HG02571 (cell line): ENCODE measurements around the gene CTTN.

Experiments
- ATAC-seq: cut with Tn5 transposase; IDR thresholded peaks from one replicate; pipeline ENCODE4 v1.9.1; 2021; ENCODE audit warnings: mild to moderate bottlenecking, moderate library complexity; ENCODE audit not compliant: unreplicated experiment

The CTTN gene

GRCh38 chr11:70472240-70472639 lies 73.9 kb downstream of the CTTN start:
- ATAC-seq = no peak

DNA sequence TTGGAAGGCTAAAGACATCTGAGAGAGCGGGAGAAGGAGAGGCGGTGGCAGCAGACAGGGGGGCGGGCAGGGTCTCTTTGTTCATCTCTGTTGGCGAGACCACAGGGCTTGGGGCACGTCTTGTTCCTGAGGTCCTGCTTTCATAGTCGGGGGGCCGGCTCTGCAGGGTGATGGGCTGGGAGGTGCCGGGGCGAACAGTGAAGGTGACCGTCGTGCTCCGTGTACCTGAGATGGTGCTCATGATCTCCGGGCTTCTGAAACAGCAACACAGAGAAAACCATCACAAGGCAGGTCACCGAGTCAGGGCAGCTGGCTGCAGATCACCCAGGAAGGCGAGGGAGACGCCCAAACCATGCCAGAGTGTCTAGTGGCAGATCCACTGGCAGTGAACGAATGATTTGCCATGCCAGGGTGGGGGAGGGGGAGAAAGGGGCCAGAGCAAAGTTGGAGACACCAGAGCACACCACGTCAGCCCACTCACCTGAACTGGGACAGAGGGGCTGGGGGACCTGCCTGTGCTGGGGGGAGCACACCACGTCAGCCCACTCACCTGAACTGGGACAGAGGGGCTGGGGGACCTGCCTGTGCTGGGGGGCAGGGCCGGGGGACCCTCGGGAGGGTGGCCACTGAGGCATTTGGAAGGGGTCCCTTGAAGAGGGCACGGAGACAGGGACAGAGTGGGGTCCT lies 75.0 kb downstream of the CTTN start:
- ATAC-seq = no peak

DNA sequence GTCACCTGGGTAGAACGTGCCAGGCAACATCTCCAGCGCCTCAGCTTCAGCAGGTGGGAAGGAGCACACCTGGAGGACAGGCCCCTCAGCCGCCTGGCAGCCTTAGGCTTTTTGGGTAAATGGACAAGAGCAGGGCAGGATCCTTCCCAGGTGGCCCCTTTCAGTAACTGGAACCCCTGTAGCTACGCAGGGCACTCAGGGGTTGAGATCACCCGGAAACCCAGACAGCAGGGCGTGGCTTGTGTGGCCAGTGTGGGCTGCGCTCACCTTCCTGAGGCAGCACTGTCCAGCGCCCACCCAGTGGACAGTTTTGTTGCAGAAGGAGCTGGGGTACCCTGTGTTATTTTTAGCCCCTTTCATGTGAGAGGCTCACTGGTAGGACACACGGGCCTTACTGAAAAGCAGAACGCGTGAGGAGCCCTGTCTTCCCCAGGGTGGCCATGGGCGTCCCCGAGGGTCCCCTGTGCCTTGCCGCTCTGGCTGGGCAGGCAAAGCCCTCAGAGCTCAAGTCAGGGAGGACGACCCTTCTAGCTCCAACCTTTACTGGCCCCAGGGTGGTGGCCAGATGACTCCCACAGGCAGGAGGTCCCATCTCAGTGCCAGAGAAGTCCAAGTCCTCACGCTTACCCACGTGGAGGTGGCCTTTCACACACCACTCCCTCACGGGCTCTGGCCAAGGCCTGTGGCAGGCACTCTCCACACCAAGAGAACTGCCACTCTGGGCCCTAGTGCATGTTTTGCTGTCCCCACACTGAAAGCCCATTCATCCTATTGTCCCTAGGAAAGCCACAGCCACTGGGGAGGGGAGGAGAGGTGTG lies 75.8 kb downstream of the CTTN start:
- ATAC-seq = no peak

GRCh38 chr11:70474710-70475109 lies 76.4 kb downstream of the CTTN start:
- ATAC-seq = no peak

- ATAC-seq = no peak
Measured at GRCh38 chr11:70476669-70477068, 78.3 kb downstream of the CTTN start.

DNA sequence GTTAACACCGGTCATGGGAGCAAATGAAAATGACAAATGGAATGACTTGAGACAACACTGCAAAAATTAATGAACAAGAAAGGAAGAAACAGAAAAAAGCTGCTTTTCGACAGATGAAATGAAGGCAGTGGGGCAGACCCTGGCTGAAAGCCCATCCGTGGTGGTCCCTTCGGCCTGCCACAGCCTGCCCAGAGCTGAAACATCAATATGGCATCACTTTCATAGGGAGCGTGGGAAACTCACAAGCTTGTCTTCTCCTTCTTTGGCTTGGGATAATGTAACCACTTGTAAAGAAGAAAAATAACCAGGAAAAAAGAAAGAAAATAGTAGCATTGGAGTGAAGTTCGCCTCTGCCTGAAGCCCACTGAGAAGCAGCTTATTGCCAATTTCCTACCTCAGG lies 78.8 kb downstream of the CTTN start:
- ATAC-seq = no peak

DNA sequence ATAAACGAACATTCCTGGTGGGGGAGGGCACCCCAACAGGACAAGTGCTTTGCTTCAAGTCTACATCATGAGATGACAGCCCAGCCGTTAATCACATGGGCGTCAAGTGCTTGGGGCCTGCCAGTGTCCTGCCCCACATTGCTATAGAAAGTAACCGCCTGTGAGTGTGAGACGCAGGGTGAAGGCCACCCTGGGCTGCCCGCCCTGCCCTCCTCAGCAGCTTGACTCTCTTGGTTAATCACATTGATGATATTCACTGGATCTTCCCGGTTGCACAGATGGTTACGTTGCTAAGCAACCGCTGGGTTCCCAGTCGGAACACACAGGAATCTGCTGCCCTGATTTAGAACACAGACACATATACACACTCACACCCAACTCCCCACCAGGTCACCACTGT lies 79.3 kb downstream of the CTTN start:
- no peak for ATAC-seq

- no peak for ATAC-seq
Measured at GRCh38 chr11:70478166-70478890, 80.0 kb downstream of the CTTN start.

- ATAC-seq = no peak
Measured at GRCh38 chr11:70480711-70481110, 82.4 kb downstream of the CTTN start.

GRCh38 chr11:70481625-70482528 lies 83.5 kb downstream of the CTTN start:
- ATAC-seq = no peak

- no peak for ATAC-seq
Measured at GRCh38 chr11:70482529-70482917, 84.2 kb downstream of the CTTN start.

DNA sequence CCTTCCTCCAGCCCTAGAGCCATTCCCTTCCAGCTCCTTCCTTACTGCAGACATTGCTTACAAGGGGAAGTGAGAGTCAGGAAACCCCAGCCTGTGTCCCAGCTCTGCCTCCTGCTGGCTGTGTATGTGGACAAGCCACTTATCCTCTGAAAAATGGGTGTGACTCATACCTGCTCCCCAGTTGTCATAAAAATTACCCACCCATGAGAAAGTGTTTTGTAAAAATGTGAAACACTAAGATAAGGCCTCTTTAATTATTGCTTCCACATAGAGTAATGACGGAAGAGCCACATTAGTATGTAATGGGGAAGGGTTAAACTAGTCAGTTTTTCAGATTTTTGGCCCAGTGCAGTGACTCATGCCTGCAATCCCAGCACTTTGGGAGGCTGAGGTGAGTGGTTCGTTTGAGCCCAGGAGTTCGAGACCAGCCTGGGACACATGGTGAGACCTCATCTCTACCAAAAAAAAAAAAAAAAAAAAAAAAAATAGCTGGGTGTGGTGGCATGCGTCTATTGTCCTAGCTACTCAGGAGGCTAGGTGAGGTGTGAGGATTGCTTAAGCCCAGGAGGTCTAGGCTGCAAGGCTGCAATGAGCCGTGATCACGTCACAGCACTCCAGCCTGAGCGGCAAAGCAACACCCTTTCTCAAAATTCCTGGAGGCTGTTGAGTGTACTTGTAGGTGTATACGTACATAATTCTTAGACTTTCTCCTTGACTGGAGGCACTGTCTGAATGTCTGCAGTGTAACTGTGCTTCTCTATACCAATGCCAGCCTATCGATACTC lies 84.9 kb downstream of the CTTN start:
- ATAC-seq = no peak

DNA sequence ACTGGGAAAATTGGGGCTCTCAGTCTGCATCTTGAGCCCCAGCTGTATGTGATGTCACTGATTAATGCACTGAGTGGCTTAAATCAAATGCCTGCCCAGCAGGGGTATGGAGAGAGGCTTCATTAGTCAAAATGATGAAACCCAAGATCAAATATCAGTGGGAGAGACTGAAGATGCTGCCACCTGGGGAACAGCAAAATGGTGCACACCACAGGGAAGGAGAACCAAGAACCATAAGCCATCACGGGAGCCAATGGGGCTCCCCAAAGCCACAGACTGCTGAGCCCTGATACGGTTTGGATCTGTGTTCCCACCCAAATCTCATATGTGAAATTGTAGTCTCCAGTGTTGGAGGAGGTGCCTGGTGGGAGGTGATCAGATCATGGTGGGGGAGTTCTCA lies 85.6 kb downstream of the CTTN start:
- ATAC-seq = no peak

GRCh38 chr11:70485326-70486025 lies 87.1 kb downstream of the CTTN start:
- no peak for ATAC-seq

DNA sequence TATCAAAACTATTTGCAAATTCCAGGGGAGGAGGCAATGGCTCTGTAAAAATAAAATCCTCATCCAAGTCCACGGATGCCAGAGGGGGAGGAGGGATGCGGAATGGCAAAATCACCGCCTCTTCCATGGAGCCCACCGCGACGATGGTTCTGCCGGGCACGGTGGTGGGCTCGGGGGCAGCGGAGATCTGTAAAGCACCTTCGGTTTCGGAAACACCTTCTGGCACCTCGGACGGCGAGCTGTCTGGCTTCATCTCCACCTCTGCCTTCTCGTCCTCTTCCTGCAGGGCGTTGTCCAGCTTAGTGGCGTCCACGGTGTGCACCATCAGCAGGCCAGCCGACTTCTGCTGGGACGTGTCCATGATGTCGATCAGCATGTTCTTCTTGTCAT lies 87.7 kb downstream of the CTTN start:
- no peak for ATAC-seq
